CD4-positive, alpha-beta T cell treated with Interleukin-4 for 4 hours (primary cell): ENCODE results near the gene SESN1.

ENCODE experiments used
- DNase-seq: peaks from one replicate; pipeline ENCODE4 v3.0.0-alpha.2; 2020

Gene SESN1

DNA sequence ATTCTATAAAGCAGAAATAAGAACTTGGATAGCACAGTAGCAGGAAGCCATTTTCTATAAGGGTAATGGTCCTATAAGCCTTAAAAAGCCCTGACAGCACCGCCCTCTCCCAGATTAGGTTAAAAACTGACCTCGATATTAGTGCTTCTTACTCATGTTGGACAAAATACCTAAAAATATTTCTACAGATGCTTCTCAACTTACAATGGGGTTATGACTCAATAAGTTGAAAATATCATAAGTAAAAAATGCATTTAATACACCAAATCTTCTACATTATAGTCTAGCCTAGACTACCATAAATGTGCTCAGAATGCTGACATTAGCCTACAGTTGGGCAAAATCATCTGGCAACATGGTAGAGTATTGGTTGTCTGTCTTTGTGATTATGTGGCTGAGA, 70.3 kb downstream of the SESN1 start:
- DNase-seq: no peak

GRCh38 chr6:109023356-109023925, 71.2 kb downstream of the SESN1 start:
- DNase-seq: no peak

- no peak for DNase-seq
Measured at GRCh38 chr6:109021870-109022269, 72.8 kb downstream of the SESN1 start.

GRCh38 chr6:109019911-109020310, 74.7 kb downstream of the SESN1 start:
- DNase-seq: peak; percentile 77

DNA sequence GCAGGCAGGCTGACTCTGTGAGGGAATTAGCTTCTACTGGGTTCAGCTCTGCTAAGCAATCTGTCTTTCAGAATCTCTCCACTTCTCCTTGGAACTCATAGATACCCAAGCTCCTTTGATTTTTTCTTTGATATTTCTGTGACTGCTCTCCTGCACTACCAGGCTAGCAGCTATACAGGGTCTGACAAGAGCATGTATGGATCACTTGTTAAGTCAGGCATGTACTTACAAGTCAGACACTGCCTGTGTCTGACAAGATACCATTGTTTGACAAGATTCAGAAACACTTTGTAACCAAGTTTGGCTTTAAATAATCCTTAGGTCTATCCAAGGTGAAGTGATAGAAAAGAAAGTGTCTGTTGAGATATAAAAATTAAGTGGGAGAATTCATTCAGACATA, 79.5 kb downstream of the SESN1 start:
- DNase-seq: no peak

- no peak for DNase-seq
Measured at GRCh38 chr6:109014606-109015005, 80.0 kb downstream of the SESN1 start.

- DNase-seq: peak; percentile 28
Measured at GRCh38 chr6:109013656-109014305, 80.9 kb downstream of the SESN1 start.

GRCh38 chr6:109010705-109011102, 83.9 kb downstream of the SESN1 start:
- no peak for DNase-seq

GRCh38 chr6:109009962-109010704, 84.5 kb downstream of the SESN1 start:
- DNase-seq: no peak

DNA sequence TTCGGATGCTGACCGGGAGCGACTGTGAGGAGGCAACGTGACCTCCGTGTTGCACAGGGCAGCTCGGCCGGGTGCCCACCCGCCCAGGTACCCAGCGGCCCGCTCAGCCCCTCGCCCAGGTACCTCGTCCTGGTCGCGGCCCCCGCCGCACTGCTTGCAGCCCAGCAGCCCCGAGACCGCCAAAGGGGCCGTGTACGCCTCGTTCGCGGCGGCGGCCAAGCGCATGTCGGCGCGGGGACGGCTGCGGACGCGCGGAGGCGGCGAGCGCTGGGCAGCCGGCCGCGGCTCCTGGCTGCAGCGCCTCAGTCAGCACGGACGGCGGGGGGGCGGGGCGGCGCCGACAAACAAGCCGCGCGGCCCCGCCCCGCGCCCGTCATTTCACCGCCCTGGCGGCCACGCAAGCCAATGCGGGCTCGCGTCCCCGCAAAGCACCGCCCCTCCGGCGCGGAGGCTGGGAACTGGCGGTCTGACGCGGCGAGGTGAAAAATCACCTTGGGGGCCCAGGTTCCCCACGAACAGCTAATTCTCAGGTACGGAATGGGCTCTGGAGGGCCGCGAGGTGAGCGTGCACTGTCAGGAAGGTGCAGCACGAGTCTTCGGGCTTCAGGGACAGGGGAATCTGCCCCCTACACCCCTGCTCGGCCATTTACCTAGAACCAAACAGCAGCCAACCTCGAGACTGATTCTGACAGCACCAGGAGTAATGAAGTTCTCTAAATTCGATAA, 85.2 kb downstream of the SESN1 start:
- peak; percentile 88 for DNase-seq

GRCh38 chr6:109008537-109009235, 86.0 kb downstream of the SESN1 start:
- DNase-seq: peak; percentile 29

DNA sequence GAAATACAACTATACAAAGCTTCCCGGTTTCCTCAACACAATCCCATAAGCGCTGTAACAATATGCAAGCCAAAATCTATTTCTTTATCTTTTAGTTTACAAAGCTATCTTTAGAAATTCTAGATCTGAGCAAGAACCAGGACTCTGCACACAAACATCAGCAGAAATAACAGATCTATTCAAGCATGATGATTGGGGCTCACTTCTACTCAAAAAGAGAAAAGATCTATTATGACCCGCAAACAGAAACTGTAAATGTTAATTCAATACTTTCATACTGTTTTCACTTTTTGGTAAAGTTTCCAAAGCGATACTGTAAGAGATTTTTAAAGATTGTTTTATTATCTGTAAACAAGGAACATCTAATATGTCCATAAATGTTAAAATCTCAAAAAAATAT, 86.6 kb downstream of the SESN1 start:
- no peak for DNase-seq

DNA sequence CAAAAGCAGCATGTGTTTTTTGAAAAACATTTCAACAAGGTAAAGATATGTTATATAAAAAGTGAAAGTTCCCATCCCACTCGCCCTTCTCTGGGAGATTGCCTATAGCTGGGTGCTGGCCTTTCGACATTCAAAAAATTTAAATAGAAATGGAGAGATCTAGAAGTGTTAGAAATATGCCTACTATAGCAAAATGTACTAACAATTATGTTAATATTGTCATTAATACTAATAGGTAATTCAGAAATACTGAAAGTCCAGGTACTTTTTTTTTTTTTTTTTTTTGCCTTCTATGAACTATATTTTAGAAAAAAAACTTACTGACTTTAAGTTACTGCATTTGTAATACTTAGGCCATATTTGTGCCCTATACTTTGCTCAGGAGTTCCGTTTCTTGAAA, 87.1 kb downstream of the SESN1 start:
- no peak for DNase-seq

DNA sequence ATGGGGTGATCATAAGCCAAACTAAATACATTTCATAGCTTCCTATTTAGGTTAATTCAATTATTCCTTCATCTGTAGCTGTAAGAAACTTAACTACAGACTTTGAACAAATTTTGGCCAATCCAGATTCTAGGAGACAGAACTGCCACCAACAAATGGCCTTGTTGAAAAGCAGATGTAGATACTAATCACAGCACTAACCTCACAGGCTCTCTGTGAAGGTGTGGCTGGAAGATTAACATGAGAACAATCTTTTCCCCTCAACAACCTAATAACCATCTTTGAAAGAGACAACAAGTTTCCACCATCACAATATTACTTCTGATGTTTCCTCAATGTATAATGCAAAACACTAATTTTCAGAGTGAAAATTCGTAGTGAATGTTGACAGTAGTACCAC, 87.8 kb downstream of the SESN1 start:
- no peak for DNase-seq

DNA sequence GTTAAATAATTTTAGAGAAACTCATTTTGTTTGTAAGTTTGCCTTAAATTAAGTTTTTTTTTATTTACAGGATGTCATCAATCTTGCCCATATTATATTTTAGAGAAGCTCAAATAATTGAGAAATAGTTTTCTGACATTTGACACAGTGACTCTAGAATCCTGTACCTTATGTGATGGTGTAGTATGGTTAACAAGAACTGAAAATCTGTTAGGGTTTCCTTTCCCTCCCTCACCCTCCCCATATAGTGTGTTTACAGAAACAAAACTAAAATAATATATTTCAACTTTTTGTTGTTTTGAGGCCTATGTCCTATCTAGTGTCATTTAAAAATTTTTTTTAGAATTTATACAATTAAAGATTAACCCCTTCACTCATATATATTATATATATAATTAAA, 91.8 kb downstream of the SESN1 start:
- no peak for DNase-seq

DNA sequence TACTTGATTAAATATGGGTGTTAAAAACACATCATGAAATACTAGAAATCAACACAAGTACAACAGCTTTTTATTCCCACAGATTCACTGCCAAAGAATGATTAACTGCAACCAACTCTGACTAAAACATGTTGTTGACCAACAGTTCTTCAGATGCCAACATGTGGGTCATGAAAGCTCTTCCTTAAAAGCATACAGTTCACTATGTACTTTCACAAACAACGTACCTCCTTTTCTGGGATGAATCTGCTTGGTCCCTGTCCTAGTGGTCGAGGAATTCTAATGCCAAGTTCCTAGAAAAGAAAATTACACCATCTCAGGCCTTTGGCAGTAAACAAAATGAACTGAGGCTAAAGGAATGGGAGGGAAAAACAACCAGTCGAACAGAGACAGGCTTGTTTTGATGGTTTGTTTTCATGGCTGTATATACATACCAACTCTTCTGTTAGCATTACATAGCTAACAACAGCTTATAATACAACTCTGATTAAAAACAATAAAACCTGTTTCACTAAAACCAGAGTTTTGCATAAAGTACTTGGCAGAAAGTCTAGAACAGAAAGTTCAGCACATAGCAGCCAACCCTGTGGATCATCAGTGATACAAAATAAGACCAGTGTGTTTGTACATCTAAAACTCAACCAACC, 92.5 kb downstream of the SESN1 start:
- DNase-seq: no peak

DNA sequence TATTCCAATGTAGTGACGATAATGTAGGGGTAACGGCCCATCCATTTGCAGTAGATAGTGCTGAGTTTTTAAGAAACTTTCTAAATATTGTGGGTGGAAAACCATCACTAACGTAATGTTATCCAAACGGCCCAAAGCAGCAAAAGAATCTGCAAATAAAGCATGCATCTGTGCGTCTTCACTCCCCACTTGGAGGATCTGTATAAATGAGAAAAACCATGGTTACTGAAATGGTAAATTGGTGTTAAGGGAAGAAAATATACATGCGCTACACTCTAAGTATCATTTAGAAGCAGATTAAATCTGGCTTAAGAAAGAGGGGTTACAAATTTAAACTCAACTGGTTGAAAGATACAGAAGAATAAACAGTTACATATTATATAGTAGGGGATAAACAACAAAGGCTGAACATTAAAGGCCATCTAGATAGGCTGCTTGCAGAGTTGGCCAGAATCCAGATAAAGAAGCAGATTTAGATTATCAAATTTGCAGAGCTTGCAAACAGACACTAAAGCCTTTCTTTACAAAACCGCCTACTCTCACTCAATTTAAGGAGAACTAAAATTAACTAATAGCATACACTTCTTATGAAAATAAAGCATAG, 93.3 kb downstream of the SESN1 start:
- DNase-seq: no peak

DNA sequence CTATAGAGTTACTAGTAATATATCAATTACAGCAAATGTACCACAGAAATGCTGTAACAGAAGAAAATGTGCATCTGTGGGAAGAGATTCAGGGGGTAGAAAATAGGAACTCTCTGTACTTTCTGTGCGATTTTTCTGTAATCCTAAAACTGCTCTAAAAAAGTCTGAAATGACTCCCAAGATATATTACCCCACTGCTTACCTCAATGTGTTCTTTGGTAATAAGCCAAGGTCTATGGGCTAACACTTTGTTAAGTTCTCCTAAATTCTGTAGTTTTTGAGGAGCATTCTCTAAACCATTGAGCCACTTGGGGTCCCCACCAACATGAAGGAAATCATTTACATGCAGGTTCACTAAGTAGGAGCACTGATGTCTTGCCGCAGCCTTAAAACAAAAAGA, 94.4 kb downstream of the SESN1 start:
- no peak for DNase-seq

GRCh38 chr6:108999428-108999827, 95.2 kb downstream of the SESN1 start:
- DNase-seq: no peak

DNA sequence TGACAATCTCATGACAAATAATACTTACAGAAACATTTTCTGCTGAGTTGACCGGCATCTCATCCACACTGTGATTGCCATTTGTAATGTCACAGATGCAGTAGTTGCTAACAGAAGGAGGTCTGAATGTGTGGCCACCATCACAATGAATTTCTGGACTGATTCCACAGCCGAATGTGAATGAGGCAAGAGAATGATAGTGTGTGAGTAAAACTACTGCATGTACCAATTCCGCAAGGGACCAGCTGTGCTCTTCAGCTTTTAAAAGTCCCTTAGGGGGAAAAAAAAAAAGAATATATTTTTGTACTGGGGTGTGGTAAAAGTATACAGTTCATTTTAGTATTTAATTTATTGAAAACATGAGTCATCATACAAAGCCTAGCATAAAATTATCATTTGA, 96.2 kb downstream of the SESN1 start:
- DNase-seq: no peak

- DNase-seq: no peak
Measured at GRCh38 chr6:108996208-108996607, 98.4 kb downstream of the SESN1 start.

- no peak for DNase-seq
Measured at GRCh38 chr6:108995296-108995695, 99.3 kb downstream of the SESN1 start.
